CD14-positive monocyte (primary cell): ENCODE measurements around the gene ARMC5. TPM values are rescaled to one million over a fixed set of nuclear protein-coding genes. Genes with fewer than 3 reads are reported as not detected.
A peak's percentile ranks its signal among the peaks of the same experiment; 100 is the strongest.

Experiments used
- DNase-seq, 3 donors: peaks; one replicate each; pipeline ENCODE4 v3.0.0-alpha.2; 2011 to 2022
- H2AFZ ChIP-seq: 2 replicates; pipeline ENCODE4 v1.6.0; 2012; ENCODE audit warnings: mild to moderate bottlenecking, low read depth, low read length, inconsistent platforms; ENCODE audit not compliant: insufficient read depth, poor library complexity, severe bottlenecking
- H3K27ac ChIP-seq, 2 donors: 1 replicate in 1 of 2; 2 replicates in 1 of 2; pipeline ENCODE4 v1.5.1; 2012 to 2013; ENCODE audit warnings: low read length in 2 of 2, control low read depth in 1 of 2, inconsistent platforms in 1 of 2, low read depth in 1 of 2, mild to moderate bottlenecking in 1 of 2
- H3K27me3 ChIP-seq, 2 donors: one replicate each; pipeline versions ENCODE4 v1.6.0 to v1.6.1; 2011 to 2013; ENCODE audit warnings: low read length in 2 of 2; ENCODE audit not compliant: control insufficient read depth in 2 of 2, insufficient read depth in 2 of 2
- H3K36me3 ChIP-seq, 2 donors: replicated peaks in 1 of 2; 1 replicate in 1 of 2; 2 replicates in 1 of 2; pipeline versions ENCODE4 v1.5.1 to v1.6.1; 2012 to 2013; ENCODE audit warnings: low read length in 2 of 2, control low read depth in 1 of 2, inconsistent platforms in 1 of 2, mild to moderate bottlenecking in 1 of 2; ENCODE audit not compliant: insufficient read depth in 2 of 2, control insufficient read depth in 1 of 2
- H3K4me1 ChIP-seq, 2 donors: 1 replicate in 1 of 2; 2 replicates in 1 of 2; pipeline versions ENCODE4 v1.5.1 to v1.6.1; 2012 to 2013; ENCODE audit warnings: low read length in 2 of 2, control low read depth in 1 of 2, inconsistent platforms in 1 of 2, mild to moderate bottlenecking in 1 of 2, moderate library complexity in 1 of 2; ENCODE audit not compliant: insufficient read depth in 2 of 2, control insufficient read depth in 1 of 2
- H3K4me2 ChIP-seq: replicated peaks from 2 replicates; pipeline ENCODE3; 2012; ENCODE audit warnings: low read length, moderate library complexity, mild to moderate bottlenecking; ENCODE audit not compliant: poor library complexity, severe bottlenecking; ENCODE audit errors: extremely low read depth
- H3K4me3 ChIP-seq, 3 experiments: fragments of 200-600 bp in 1 of 3; sonication (generic) in 1 of 3; replicated peaks in 1 of 3; 1 replicate in 2 of 3; 2 replicates in 1 of 3; pipeline ENCODE4 v1.5.1; 2011 to 2013; ENCODE audit warnings: low read length in 3 of 3, mild to moderate bottlenecking in 3 of 3, control low read depth in 2 of 3, low read depth in 2 of 3, inconsistent platforms in 1 of 3, moderate library complexity in 1 of 3
- H3K79me2 ChIP-seq: 2 replicates; pipeline ENCODE4 v1.6.0; 2012; ENCODE audit warnings: mild to moderate bottlenecking, control low read depth, inconsistent platforms, low read length, moderate library complexity; ENCODE audit not compliant: insufficient read depth
- H3K9ac ChIP-seq: 2 replicates; pipeline ENCODE4 v1.6.0; 2017; ENCODE audit warnings: low read length, mild to moderate bottlenecking; ENCODE audit not compliant: insufficient read depth, poor library complexity, severe bottlenecking
- H3K9me3 ChIP-seq, 2 donors: replicated peaks in 1 of 2; 1 replicate in 1 of 2; 2 replicates in 1 of 2; pipeline versions ENCODE4 v1.5.1 to v1.6.1; 2012 to 2013; ENCODE audit warnings: low read length in 2 of 2, control low read depth in 1 of 2; ENCODE audit not compliant: control insufficient read depth in 1 of 2, insufficient read depth in 1 of 2
- H4K20me1 ChIP-seq: 2 replicates; pipeline ENCODE4 v1.6.0; 2012; ENCODE audit warnings: mild to moderate bottlenecking, low read length, control low read depth, moderate library complexity; ENCODE audit not compliant: insufficient read depth
- H3K27ac Mint-ChIP-seq, 7 donors: one replicate each; pipeline ENCODE4 v1.8.0; 2020; ENCODE audit warnings: mild to moderate bottlenecking in 7 of 7, mixed read lengths in 7 of 7, moderate library complexity in 6 of 7, inconsistent platforms in 2 of 7
- H3K27me3 Mint-ChIP-seq, 3 donors: one replicate each; pipeline ENCODE4 v1.8.0; 2021 to 2022; ENCODE audit warnings: low read depth in 3 of 3, mild to moderate bottlenecking in 3 of 3, mixed read lengths in 3 of 3, moderate library complexity in 3 of 3, inconsistent platforms in 1 of 3
- H3K36me3 Mint-ChIP-seq, 2 donors: one replicate each; pipeline ENCODE4 v1.8.0; 2020; ENCODE audit warnings: mixed read lengths in 2 of 2, inconsistent platforms in 1 of 2, mild to moderate bottlenecking in 1 of 2
- H3K4me1 Mint-ChIP-seq: one replicate; pipeline ENCODE4 v1.8.0; 2020; ENCODE audit warnings: mild to moderate bottlenecking, mixed read lengths
- H3K4me3 Mint-ChIP-seq, 2 donors: one replicate each; pipeline ENCODE4 v1.8.0; 2020; ENCODE audit warnings: mild to moderate bottlenecking in 2 of 2, mixed read lengths in 2 of 2, moderate library complexity in 1 of 2
- H3K9me3 Mint-ChIP-seq, 7 donors: one replicate each; pipeline ENCODE4 v1.8.0; 2020 to 2022; ENCODE audit warnings: mixed read lengths in 7 of 7, mild to moderate bottlenecking in 6 of 7, moderate library complexity in 6 of 7, inconsistent platforms in 2 of 7
- CTCF ChIP-seq: fragments of 200-600 bp; IDR thresholded peaks from one replicate; pipeline ENCODE4 v1.8.0; 2022; ENCODE audit warnings: antibody characterized with exemption, mild to moderate bottlenecking
- WGBS: methylation state at CpG from one replicate; pipeline ENCODE4 v1.1.5; 2013; ENCODE audit warnings: missing lambda C conversion rate; ENCODE audit not compliant: insufficient coverage; 5-methylcytosine and 5-hydroxymethylcytosine counted together
- intact Hi-C, 2 donors: fragments of 100-400 bp; cut with micrococcal nuclease; formaldehyde crosslinking; loops; one replicate each; pipeline versions ENCODE4 v1.15.0 to v1.15.1; 2023
- polyA plus RNA-seq, 3 donors: library from polyadenylated mRNA; depleted of rRNA in 1 of 3; unstranded in 2 of 3; stranded (reverse) in 1 of 3; fragments of 300-500 nt in 2 of 3; fragments of >200 nt in 1 of 3; fragmentation: Illumina TruSeq in 2 of 3; gene quantifications; 1 replicate in 2 of 3; 2 replicates in 1 of 3; pipeline ENCODE4 v1.2.3, GENCODE V29; 2012 to 2021

Gene ARMC5
- polyA plus RNA-seq, 3 donors: 2.9 to 9.3 (median 4.2) TPM

GRCh38 chr16:31489298-31489564 is 29.9 kb downstream of the ARMC5 start:
- Histone ChIP-seq H2AFZ (no peak overlapping the region), H3K27ac (no peak overlapping the region), H3K27me3 (peaks cover 0 to 27% of the 10 kb centered on the region in 2 donors), H3K9me3 (no peaks in the 10 kb centered on the region), H3K4me1 (peaks cover 15 to 21% of the 10 kb centered on the region in 2 donors), H3K36me3 (peaks cover 20 to 39% of the 10 kb centered on the region in 2 donors), H3K9ac (no peak overlapping the region), H3K4me2 (no peak overlapping the region), H4K20me1 (no peaks in the 10 kb centered on the region), H3K4me3 (no peak overlapping the region), H3K79me2 (no peaks in the 10 kb centered on the region)
- Mint-ChIP-seq H3K4me1 (peaks cover 16% of the 10 kb centered on the region), H3K27ac (no peak overlapping the region), H3K27me3 (peaks cover 2 to 35% (median 32%) of the 10 kb centered on the region in 3 donors), H3K9me3 (peaks cover 0 to 2% (median 0%) of the 10 kb centered on the region in 7 donors), H3K4me3 (peak overlapping the region in 1 of 2 donors; percentile 27), H3K36me3 (peaks cover 35 to 42% of the 10 kb centered on the region in 2 donors)
- DNase-seq: no peak
- no peak for TF ChIP-seq CTCF
- intact Hi-C loops: no loop called here
- WGBS: 100% methylated on average over 1 of the region's 7 CpGs

GRCh38 chr16:31489616-31490584 is 30.6 kb downstream of the ARMC5 start:
- Mint-ChIP-seq H3K36me3 (peaks cover 39 to 46% of the 10 kb centered on the region in 2 donors), H3K4me1 (peaks cover 16% of the 10 kb centered on the region), H3K27ac (peak overlapping the region in 3 of 7 donors; percentile 0 to 65 (median 38)), H3K27me3 (peaks cover 2 to 35% (median 32%) of the 10 kb centered on the region in 3 donors), H3K9me3 (peaks cover 0 to 2% (median 0%) of the 10 kb centered on the region in 7 donors), H3K4me3 (no peak overlapping the region)
- 90% methylated on average over 20 of the region's 22 CpGs for WGBS
- TF ChIP-seq CTCF: no peak
- intact Hi-C loops: no loop called here
- DNase-seq: no peak
- no peak overlapping the region for H3K4me3 ChIP-seq
- peaks cover 15 to 21% of the 10 kb centered on the region in 2 donors for H3K4me1 ChIP-seq
- no peak overlapping the region for H3K27ac ChIP-seq
- H3K9me3 ChIP-seq: no peaks in the 10 kb centered on the region
- peaks cover 20 to 45% of the 10 kb centered on the region in 2 donors for H3K36me3 ChIP-seq
- no peak overlapping the region for H3K9ac ChIP-seq
- peaks cover 0 to 27% of the 10 kb centered on the region in 2 donors for H3K27me3 ChIP-seq
- H3K4me2 ChIP-seq: no peak overlapping the region
- H4K20me1 ChIP-seq: no peaks in the 10 kb centered on the region
- H2AFZ ChIP-seq: no peak overlapping the region
- no peaks in the 10 kb centered on the region for H3K79me2 ChIP-seq
